Ovary (tissue), 10 donors: ENCODE data around the gene PSG7. TPM values are rescaled to one million over a fixed set of nuclear protein-coding genes. Genes with fewer than 3 reads are reported as not detected.
"Not testable (repeated sequence)": the region's sequence is repeated elsewhere in the genome, so short reads cannot be mapped to it uniquely, and the experiment has no call there.

Experiments used
- DNase-seq, 5 donors: peaks; one replicate each; pipeline ENCODE4 v3.0.0-alpha.2; 2019 to 2020
- H3K27ac ChIP-seq, 2 donors: fragments of 200-600 bp; one replicate each; pipeline versions ENCODE4 v1.5.1 to v1.8.0; 2019 to 2022
- H3K27me3 ChIP-seq: fragments of 200-600 bp; one replicate; pipeline ENCODE4 v1.8.0; 2022
- H3K36me3 ChIP-seq: fragments of 200-600 bp; sonication (generic); one replicate; pipeline ENCODE4 v1.5.1; 2019
- H3K4me1 ChIP-seq: one replicate; pipeline ENCODE4 v1.8.1; 2013; ENCODE audit warnings: mild to moderate bottlenecking, moderate library complexity; ENCODE audit not compliant: insufficient read depth
- H3K4me3 ChIP-seq: fragments of 200-600 bp; sonication (generic); one replicate; pipeline ENCODE4 v1.5.1; 2017
- H3K9me3 ChIP-seq, 2 donors: fragments of 200-600 bp in 1 of 2; sonication (generic) in 1 of 2; one replicate each; pipeline versions ENCODE4 v1.5.1 to v1.8.1; 2013 to 2019; ENCODE audit warnings: mild to moderate bottlenecking in 1 of 2, moderate library complexity in 1 of 2
- EP300 ChIP-seq: sonication (generic); formaldehyde crosslinking; IDR thresholded peaks from one replicate; pipeline ENCODE4 v1.6.1; 2017; ENCODE audit warnings: antibody characterized with exemption
- POLR2A ChIP-seq: fragments of 450-650 bp; IDR thresholded peaks from one replicate; pipeline ENCODE4 v1.6.1; 2017; ENCODE audit warnings: antibody characterized with exemption, mild to moderate bottlenecking, moderate library complexity
- WGBS, 3 donors: extraction: QIAGEN DNeasy Blood & Tissue Kit in 1 of 3; methylation state at CpG; one replicate each; pipeline versions ENCODE4 v1.1.5 to v1.1.7; 2013 to 2017; 5-methylcytosine and 5-hydroxymethylcytosine counted together
- intact Hi-C, 4 donors: fragments of 100-400 bp; cut with DNase I; formaldehyde crosslinking; loops; one replicate each; pipeline versions ENCODE4 v1.11.0 to v1.15.1; 2022 to 2023
- long read RNA-seq, 3 donors: library from polyadenylated mRNA in 2 of 3; unstranded in 2 of 3; transcript quantifications; one replicate each; pipeline ENCODE4 v2.0.0 and lab custom pipeline, GENCODE V29; 2021 to 2026
- polyA plus RNA-seq, 2 donors: library from polyadenylated mRNA; stranded (reverse); fragments of 200-250 nt in 1 of 2; fragments of 350-450 nt in 1 of 2; fragmentation: Illumina TruSeq in 1 of 2; extraction: RNeasy Lipid Tissue Mini Kit (QIAGEN cat#74804) in 1 of 2; gene quantifications; one replicate each; pipeline ENCODE4 v1.2.3, GENCODE V29; 2013 to 2014
- total RNA-seq, 7 donors: library from RNA; depleted of rRNA in 2 of 7; stranded (reverse); fragments of >200 nt in 2 of 7; fragmentation: NEBNext Ultra II Directional in 3 of 7; extraction: Animal tissue kit (Norgen Biotek cat#: 25700) in 3 of 7; gene quantifications; one replicate each; pipeline versions ENCODE4 v1.1.0 to v1.2.4, GENCODE V29; 2016 to 2023
- TF ChIP-seq, protein P1 (sequence below), 3 donors: fragments of 450-650 bp in 2 of 3; fragments of 200-600 bp in 1 of 3; IDR thresholded peaks; one replicate each; pipeline versions ENCODE4 v1.5.1 to v1.8.0; 2016 to 2022; ENCODE audit warnings: antibody characterized with exemption in 3 of 3, mild to moderate bottlenecking in 1 of 3
- donor health status: DM: no; HTN: no; CAD: no; lungs with moderate emphysema.
- donor health status: DM: no; HTN: no; CAD: no.
- donor health status: Bipolar disorder and iron deficiency.
- donor health status: DM: yes; HTN: yes; CAD: no.
- donor health status: DM: no; HTN: no; CAD: no.
- donor health status: DM: yes; HTN: yes; CAD: no.

PSG7 gene
- total RNA-seq, result not detected
- polyA plus RNA-seq, result under 1 TPM in 1 of 2 donors, not detected in 1; 0.13 TPM
- long read RNA-seq, donor 1, result 0 reads
- long read RNA-seq, donor 2, result 0 reads
- long read RNA-seq, donor 3, result 0 reads

DNA sequence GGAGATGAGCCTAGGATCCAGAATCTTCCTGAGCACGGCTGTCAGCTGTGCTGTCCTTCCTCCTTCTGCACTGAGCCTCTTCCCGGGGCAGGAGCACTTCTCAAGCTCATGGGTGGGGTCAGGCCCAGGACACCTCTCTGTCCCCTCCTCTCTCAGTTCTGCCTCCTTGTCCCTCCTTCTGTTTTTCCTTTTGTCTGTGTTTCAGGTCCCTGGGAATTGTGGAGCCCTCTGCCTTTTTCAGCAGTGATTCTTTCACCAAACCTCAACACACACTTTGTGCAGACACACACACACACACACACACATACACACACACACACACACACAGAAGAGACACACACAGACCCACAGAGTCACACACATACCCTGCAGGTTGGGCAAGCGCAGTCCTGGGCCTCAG, at the start of gene PSG7:
TSS of gene PSG7 (minus strand) at position 101 of the 400 bp plus-strand sequence. CDS start 131 bp downstream, outside the sequence.
- intact Hi-C loops, result not testable (repeated sequence)

DNA sequence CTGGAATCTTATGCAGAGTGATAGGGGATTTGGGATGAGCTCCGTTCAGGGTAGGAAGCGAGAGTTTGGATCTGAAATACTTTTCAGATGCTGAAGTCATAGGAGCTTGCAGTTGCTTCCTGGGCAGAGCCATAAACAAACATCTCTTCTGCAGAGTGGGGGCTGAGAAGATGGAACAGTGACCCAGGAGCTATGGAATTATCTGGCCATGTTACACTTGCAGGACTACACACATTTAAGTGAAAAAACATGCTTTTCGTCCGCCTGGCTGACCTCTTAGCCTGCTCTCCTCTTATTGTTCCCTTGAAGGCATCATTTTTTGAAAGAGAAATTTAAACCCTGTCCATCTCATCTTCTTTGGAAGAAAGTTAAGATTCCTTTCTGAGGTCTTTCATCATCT, 48.6 kb upstream of the PSG7 start:
- no peaks in the 10 kb centered on the region for H3K4me1 ChIP-seq
- H3K4me3 ChIP-seq, result no peak overlapping the region
- TF ChIP-seq EP300 (no peak), POLR2A (no peak)
- TF ChIP-seq, protein P1, sequence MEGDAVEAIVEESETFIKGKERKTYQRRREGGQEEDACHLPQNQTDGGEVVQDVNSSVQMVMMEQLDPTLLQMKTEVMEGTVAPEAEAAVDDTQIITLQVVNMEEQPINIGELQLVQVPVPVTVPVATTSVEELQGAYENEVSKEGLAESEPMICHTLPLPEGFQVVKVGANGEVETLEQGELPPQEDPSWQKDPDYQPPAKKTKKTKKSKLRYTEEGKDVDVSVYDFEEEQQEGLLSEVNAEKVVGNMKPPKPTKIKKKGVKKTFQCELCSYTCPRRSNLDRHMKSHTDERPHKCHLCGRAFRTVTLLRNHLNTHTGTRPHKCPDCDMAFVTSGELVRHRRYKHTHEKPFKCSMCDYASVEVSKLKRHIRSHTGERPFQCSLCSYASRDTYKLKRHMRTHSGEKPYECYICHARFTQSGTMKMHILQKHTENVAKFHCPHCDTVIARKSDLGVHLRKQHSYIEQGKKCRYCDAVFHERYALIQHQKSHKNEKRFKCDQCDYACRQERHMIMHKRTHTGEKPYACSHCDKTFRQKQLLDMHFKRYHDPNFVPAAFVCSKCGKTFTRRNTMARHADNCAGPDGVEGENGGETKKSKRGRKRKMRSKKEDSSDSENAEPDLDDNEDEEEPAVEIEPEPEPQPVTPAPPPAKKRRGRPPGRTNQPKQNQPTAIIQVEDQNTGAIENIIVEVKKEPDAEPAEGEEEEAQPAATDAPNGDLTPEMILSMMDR (IDR thresholded peaks at IDR 0.05), result no peak
- H3K27me3 ChIP-seq, result no peaks in the 10 kb centered on the region
- H3K27ac ChIP-seq, result no peak overlapping the region
- no peaks in the 10 kb centered on the region for H3K9me3 ChIP-seq
- intact Hi-C loops, result no loop called here
- H3K36me3 ChIP-seq, result no peaks in the 10 kb centered on the region
- DNase-seq, result no peak
- WGBS, 3 donors, result 44 to 64% (median 51%) methylated on average over 4 of the region's 4 CpGs

More for the DNA sequence above, at the start of gene PSG7:
- H3K9me3 ChIP-seq, H3K27me3 ChIP-seq, H3K36me3 ChIP-seq, H3K27ac ChIP-seq, DNase-seq, H3K4me1 ChIP-seq, H3K4me3 ChIP-seq: not testable (repeated sequence)
- WGBS, 3 donors, result 79 to 89% (median 79%) methylated on average over 3 of the region's 3 CpGs

DNA sequence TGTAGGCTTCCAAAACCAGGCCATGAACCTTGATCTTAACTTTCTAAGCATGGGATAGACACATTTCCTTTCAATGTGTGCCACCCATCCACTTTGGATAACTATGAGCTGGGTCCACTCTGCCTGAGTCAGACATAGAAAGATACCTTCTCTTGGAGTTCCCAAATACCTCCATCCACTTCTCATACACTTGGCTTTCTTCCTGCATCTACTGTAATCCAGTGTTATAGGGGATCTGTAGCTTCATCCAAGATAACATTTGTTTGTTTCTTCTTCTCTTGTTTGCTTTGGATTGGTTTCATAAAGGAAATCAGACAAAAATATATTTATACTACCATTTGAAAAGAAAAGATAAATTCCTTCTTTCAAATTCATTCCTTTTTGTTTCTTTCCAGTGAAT, 45.1 kb upstream of the PSG7 start:
- H3K4me1 ChIP-seq, H3K9me3 ChIP-seq, H3K36me3 ChIP-seq, H3K27me3 ChIP-seq, H3K27ac ChIP-seq, DNase-seq, H3K4me3 ChIP-seq, intact Hi-C loops: not testable (repeated sequence)

DNA sequence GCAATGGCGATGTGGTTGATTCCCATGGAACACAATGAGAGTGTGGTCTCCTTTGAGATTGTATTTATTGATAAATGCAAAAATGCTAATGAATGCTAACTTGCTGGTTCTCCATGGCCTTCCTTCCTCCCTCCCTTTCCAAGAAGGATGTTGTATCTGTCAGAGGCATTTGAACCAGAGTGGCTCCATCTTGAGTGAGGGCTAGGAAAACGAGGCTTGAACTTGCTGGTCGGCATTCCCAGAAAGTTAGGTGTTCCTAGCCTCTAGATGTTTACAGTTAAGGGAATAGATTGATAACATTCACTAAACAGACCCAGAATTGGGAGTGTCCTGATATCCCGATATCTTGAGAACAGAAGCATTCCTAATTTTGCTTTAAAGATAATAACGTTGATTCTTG, 34.4 kb upstream of the PSG7 start:
- H3K27me3 ChIP-seq, H3K4me1 ChIP-seq, H3K4me3 ChIP-seq, H3K36me3 ChIP-seq, H3K9me3 ChIP-seq, intact Hi-C loops, H3K27ac ChIP-seq, DNase-seq: not testable (repeated sequence)
- 77 to 83% (median 83%) methylated on average over 5 of the region's 5 CpGs for WGBS, 3 donors

DNA sequence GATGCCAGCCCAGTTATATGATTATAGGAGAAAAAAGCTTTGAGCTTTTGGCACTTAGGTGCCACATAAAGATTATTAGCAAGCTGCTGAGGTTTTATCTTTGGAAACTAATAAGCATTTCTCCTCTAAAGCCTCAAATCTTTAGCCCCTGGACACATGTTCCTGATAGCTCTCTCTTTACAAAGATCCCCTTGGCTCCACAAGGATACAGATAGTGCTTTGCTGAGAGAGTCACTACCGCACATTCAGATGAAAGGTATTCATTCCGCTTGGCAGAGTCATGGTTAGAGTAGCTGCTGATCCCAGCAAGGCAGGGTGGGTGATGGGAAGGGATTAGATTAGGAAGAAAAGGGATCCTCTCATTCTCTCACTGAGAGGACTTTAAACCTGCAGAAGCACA, 28.2 kb upstream of the PSG7 start:
- intact Hi-C loops, result no loop called here
- no peaks in the 10 kb centered on the region for H3K27me3 ChIP-seq
- H3K4me3 ChIP-seq, result no peak overlapping the region
- TF ChIP-seq, protein P1 (IDR thresholded peaks at IDR 0.05), result no peak
- no peak for TF ChIP-seq POLR2A
- TF ChIP-seq EP300, result no peak
- no peaks in the 10 kb centered on the region for H3K36me3 ChIP-seq
- no peaks in the 10 kb centered on the region for H3K4me1 ChIP-seq
- no peak overlapping the region for H3K27ac ChIP-seq
- 67 to 90% (median 72%) methylated on average over 2 of the region's 2 CpGs for WGBS, 3 donors
- DNase-seq, result no peak
- no peaks in the 10 kb centered on the region for H3K9me3 ChIP-seq

DNA sequence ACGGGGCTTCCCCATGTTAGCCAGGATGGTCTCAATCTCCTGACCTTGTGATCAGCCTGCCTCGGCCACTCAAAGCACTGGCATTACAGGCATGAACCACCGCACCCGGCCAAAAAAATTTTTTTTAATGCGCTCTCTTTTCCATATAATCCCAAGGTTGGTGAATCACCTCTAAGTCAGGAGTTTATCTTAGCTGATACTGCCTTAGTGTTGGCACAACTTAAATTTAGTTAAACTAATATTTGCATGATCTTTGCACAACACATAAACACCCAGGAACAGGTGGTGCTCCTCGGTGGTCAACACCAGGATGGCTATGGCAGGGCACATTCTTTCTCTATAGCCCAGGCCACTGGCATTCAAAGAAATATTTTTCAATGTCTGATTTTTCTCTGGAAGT, 24.1 kb upstream of the PSG7 start:
- WGBS, 3 donors, result 85 to 88% (median 88%) methylated on average over 6 of the region's 6 CpGs
- Histone ChIP-seq H3K27ac (no peak overlapping the region), H3K9me3 (no peaks in the 10 kb centered on the region), H3K36me3 (no peaks in the 10 kb centered on the region), H3K4me1 (no peaks in the 10 kb centered on the region), H3K4me3 (no peak overlapping the region), H3K27me3 (no peaks in the 10 kb centered on the region)
- DNase-seq, result no peak
- TF ChIP-seq, protein P1 (IDR thresholded peaks at IDR 0.05), result no peak
- TF ChIP-seq EP300 (no peak), POLR2A (no peak)
- intact Hi-C loops, result no loop called here

DNA sequence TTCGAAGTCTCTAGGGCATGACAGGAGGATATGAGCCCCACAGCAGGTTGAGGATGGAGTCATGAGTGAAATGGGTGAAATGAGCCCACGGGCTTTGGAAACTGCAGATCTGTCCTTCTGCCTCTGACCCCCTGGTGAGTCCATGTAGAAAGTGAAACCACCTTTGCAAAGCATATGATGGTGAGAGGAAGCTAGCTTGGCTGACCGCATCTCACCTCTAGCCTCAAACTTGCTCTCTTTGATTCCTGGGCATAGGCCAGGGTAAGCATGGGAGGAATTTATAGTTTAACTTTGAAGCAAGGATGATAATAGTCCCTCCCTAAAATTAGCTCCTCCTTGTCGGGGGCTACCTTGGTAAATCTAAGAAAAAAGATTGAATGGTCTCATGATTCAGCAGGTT, 15.1 kb upstream of the PSG7 start:
- H3K4me3 ChIP-seq, H3K4me1 ChIP-seq, H3K27ac ChIP-seq, H3K27me3 ChIP-seq, H3K9me3 ChIP-seq, H3K36me3 ChIP-seq, DNase-seq, intact Hi-C loops: not testable (repeated sequence)
- 32 to 60% (median 42%) methylated on average over 4 of the region's 4 CpGs for WGBS, 3 donors

DNA sequence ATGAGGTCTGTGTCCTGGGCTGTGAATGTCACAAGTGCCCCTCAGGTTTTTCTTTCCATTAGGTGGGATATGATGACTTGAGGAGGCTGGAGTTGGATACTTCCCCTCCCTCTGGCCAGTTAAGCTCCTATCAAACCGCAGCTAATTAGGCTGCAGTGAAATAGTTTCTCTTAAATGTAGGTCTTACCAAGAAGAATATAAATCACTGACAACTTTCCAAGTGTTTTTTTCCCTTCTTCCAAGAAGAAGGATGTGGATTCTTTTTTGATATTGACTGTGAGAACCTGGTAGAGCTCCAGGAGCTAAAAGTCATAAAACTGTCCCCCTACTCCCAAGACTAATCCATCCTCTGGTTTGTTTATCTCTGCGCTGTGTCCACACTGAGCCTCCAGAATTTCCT, 14.5 kb upstream of the PSG7 start:
- H3K27ac ChIP-seq, H3K4me3 ChIP-seq, H3K27me3 ChIP-seq, H3K36me3 ChIP-seq, H3K4me1 ChIP-seq, DNase-seq, intact Hi-C loops, H3K9me3 ChIP-seq: not testable (repeated sequence)
- WGBS, 3 donors, result 7 to 50% (median 9%) methylated on average over 2 of the region's 2 CpGs
